IMR-90 (cell line): ENCODE data around the gene RER1. TPM values are rescaled to one million over a fixed set of nuclear protein-coding genes. Genes with fewer than 3 reads are reported as not detected.

Experiments
- ATAC-seq: fragments of 200-7000 bp; cut with Tn5 transposase; 2 replicates; pipeline ENCODE4 v1.9.1; 2020; ENCODE audit warnings: low read depth, mild to moderate bottlenecking, moderate library complexity
- BruUV-seq: library from RNA; stranded (reverse); fragments of 400-500 nt; replicated peaks from 2 replicates; lab custom pipeline; 2021; lab: Mats Ljungman, UMichigan
- CTCF ChIA-PET: fragments of 300-600 bp; formaldehyde crosslinking; extraction: SDS; loops from one replicate; lab custom pipeline; 2021; ENCODE audit warnings: antibody characterized with exemption; lab: Yijun Ruan, JAX
- POLR2A ChIA-PET: fragments of 300-600 bp; sonication (Branson Sonifier 250); formaldehyde crosslinking; loops from one replicate; lab custom pipeline; 2022; ENCODE audit warnings: antibody characterized with exemption; ENCODE audit not compliant: unreplicated experiment; lab: Charles Lee
- DNase-seq: peaks from one replicate; pipeline ENCODE4 v3.0.0; 2013
- H2AFZ ChIP-seq: replicated peaks from 2 replicates; pipeline ENCODE3; 2013; ENCODE audit warnings: low read length, mild to moderate bottlenecking; ENCODE audit not compliant: poor library complexity
- H2AK5ac ChIP-seq: 2 replicates; pipeline ENCODE4 v1.6.1; 2013; ENCODE audit warnings: low read depth, low read length, inconsistent platforms
- H2AK9ac ChIP-seq: replicated peaks from 2 replicates; pipeline ENCODE3; 2013; ENCODE audit warnings: mild to moderate bottlenecking, low read depth, low read length, moderate library complexity; ENCODE audit not compliant: poor library complexity
- H2BK120ac ChIP-seq: 2 replicates; pipeline ENCODE4 v1.6.1; 2013; ENCODE audit warnings: low read depth, low read length, inconsistent platforms
- H2BK15ac ChIP-seq: 3 replicates; pipeline ENCODE4 v1.6.1; 2013; ENCODE audit warnings: low read depth, low read length, inconsistent platforms
- H2BK20ac ChIP-seq: 2 replicates; pipeline ENCODE4 v1.6.1; 2013; ENCODE audit warnings: low read depth, mild to moderate bottlenecking, inconsistent platforms, low read length, moderate library complexity
- H2BK5ac ChIP-seq: 2 replicates; pipeline ENCODE4 v1.6.1; 2013; ENCODE audit warnings: mild to moderate bottlenecking, low read depth, low read length, inconsistent platforms; ENCODE audit not compliant: poor library complexity, severe bottlenecking
- H3K14ac ChIP-seq: replicated peaks from 2 replicates; pipeline ENCODE4 v1.6.1; 2013; ENCODE audit warnings: low read depth, low read length, inconsistent platforms
- H3K18ac ChIP-seq: 2 replicates; pipeline ENCODE4 v1.6.1; 2013; ENCODE audit warnings: low read depth, low read length, control low read depth
- H3K23ac ChIP-seq: 2 replicates; pipeline ENCODE4 v1.6.1; 2013; ENCODE audit warnings: low read depth, low read length, inconsistent platforms
- H3K27ac ChIP-seq: 2 replicates; pipeline ENCODE4 v1.5.1; 2013; ENCODE audit warnings: mild to moderate bottlenecking, control low read depth, low read length; ENCODE audit not compliant: insufficient read depth
- H3K27me3 ChIP-seq: 2 replicates; pipeline ENCODE4 v1.6.1; 2013; ENCODE audit warnings: low read length; ENCODE audit not compliant: control insufficient read depth, insufficient read depth
- H3K36me3 ChIP-seq: 2 replicates; pipeline ENCODE4 v1.6.1; 2013; ENCODE audit warnings: low read length, mixed read lengths; ENCODE audit not compliant: control insufficient read depth, insufficient read depth
- H3K4ac ChIP-seq: 2 replicates; pipeline ENCODE4 v1.6.1; 2013; ENCODE audit warnings: low read depth, low read length, inconsistent platforms
- H3K4me1 ChIP-seq: 2 replicates; pipeline ENCODE4 v1.6.1; 2013; ENCODE audit warnings: low read length, mixed read lengths; ENCODE audit not compliant: control insufficient read depth, insufficient read depth
- H3K4me2 ChIP-seq: 2 replicates; pipeline ENCODE4 v1.6.1; 2013; ENCODE audit warnings: low read depth, mild to moderate bottlenecking, control low read depth, low read length, moderate library complexity
- H3K4me3 ChIP-seq: 2 replicates; pipeline ENCODE4 v1.5.1; 2013; ENCODE audit warnings: low read depth, mild to moderate bottlenecking, control low read depth, low read length, moderate library complexity; ENCODE audit not compliant: insufficient read depth
- H3K56ac ChIP-seq: 2 replicates; pipeline ENCODE4 v1.6.1; 2013; ENCODE audit warnings: low read length, inconsistent platforms; ENCODE audit not compliant: insufficient read depth; ENCODE audit errors: extremely low read depth
- H3K79me1 ChIP-seq, 2 experiments: 2 replicates each; pipeline ENCODE4 v1.6.1; 2013; ENCODE audit warnings: low read length in 2 of 2, inconsistent platforms in 1 of 2, low read depth in 1 of 2
- H3K9ac ChIP-seq: 2 replicates; pipeline ENCODE4 v1.6.1; 2013; ENCODE audit warnings: low read depth, low read length, control low read depth
- H3K9me1 ChIP-seq: 2 replicates; pipeline ENCODE4 v1.6.1; 2013; ENCODE audit warnings: low read length, inconsistent platforms; ENCODE audit not compliant: insufficient read depth
- H3K9me3 ChIP-seq: 2 replicates; pipeline ENCODE4 v1.6.1; 2013; ENCODE audit warnings: low read length; ENCODE audit not compliant: control insufficient read depth, insufficient read depth
- H4K20me1 ChIP-seq: 2 replicates; pipeline ENCODE4 v1.6.1; 2013; ENCODE audit warnings: low read length, inconsistent platforms; ENCODE audit not compliant: insufficient read depth
- H4K5ac ChIP-seq: 2 replicates; pipeline ENCODE4 v1.6.1; 2013; ENCODE audit warnings: mild to moderate bottlenecking, low read depth, low read length, control low read depth
- H4K8ac ChIP-seq, 2 experiments: 2 replicates each; pipeline ENCODE4 v1.6.1; 2013; ENCODE audit warnings: low read depth in 2 of 2, low read length in 2 of 2, control low read depth in 1 of 2, inconsistent platforms in 1 of 2
- H4K91ac ChIP-seq: 2 replicates; pipeline ENCODE4 v1.6.1; 2013; ENCODE audit warnings: low read depth, low read length, inconsistent platforms; ENCODE audit not compliant: insufficient read depth
- BHLHE40 ChIP-seq: fragments of 150-350 bp; IDR thresholded peaks from 2 replicates; pipeline ENCODE4 v1.6.1; 2016; ENCODE audit warnings: mild to moderate bottlenecking, low read depth, low read length
- CEBPB ChIP-seq: IDR thresholded peaks from 2 replicates; pipeline ENCODE4 v1.6.1; 2012; ENCODE audit warnings: low read depth, low read length, improper control_type of control experiment
- CHD1 ChIP-seq: IDR thresholded peaks from 2 replicates; pipeline ENCODE4 v1.6.1; 2012; ENCODE audit warnings: low read depth, low read length, improper control_type of control experiment
- FOS ChIP-seq: fragments of 150-350 bp; IDR thresholded peaks from 2 replicates; pipeline ENCODE4 v1.6.1; 2016; ENCODE audit warnings: low read depth, low read length
- MAFK ChIP-seq: IDR thresholded peaks from 2 replicates; pipeline ENCODE4 v1.6.1; 2012; ENCODE audit warnings: low read depth, low read length, improper control_type of control experiment
- MAZ ChIP-seq: IDR thresholded peaks from 2 replicates; pipeline ENCODE4 v1.6.1; 2012; ENCODE audit warnings: low read depth, mild to moderate bottlenecking, low read length, improper control_type of control experiment, moderate library complexity, borderline replicate concordance
- MXI1 ChIP-seq: IDR thresholded peaks from 2 replicates; pipeline ENCODE4 v1.6.1; 2012; ENCODE audit warnings: low read depth, mild to moderate bottlenecking, low read length, moderate library complexity, borderline replicate concordance
- NFE2L2 ChIP-seq: fragments of 150-350 bp; IDR thresholded peaks from 2 replicates; pipeline ENCODE4 v1.6.1; 2016; ENCODE audit warnings: low read depth, mild to moderate bottlenecking, low read length
- POLR2A ChIP-seq: IDR thresholded peaks from 2 replicates; pipeline ENCODE4 v1.6.1; 2012; ENCODE audit warnings: mild to moderate bottlenecking, low read depth, low read length
- RAD21 ChIP-seq: IDR thresholded peaks from 2 replicates; pipeline ENCODE4 v1.6.1; 2012; ENCODE audit warnings: low read length, improper control_type of control experiment
- RCOR1 ChIP-seq: IDR thresholded peaks from 2 replicates; pipeline ENCODE4 v1.6.1; 2012; ENCODE audit warnings: mild to moderate bottlenecking, low read length, improper control_type of control experiment; ENCODE audit not compliant: insufficient replicate concordance
- RFX5 ChIP-seq: IDR thresholded peaks from 2 replicates; pipeline ENCODE4 v1.8.0; 2012; ENCODE audit warnings: low read depth, mild to moderate bottlenecking, low read length, moderate library complexity
- SMC3 ChIP-seq: fragments of 150-350 bp; IDR thresholded peaks from 2 replicates; pipeline ENCODE4 v1.6.1; 2016; ENCODE audit warnings: low read depth, mild to moderate bottlenecking, antibody characterized with exemption, low read length, moderate library complexity
- WGBS, 2 experiments: methylation state at CpG; one replicate each; pipeline versions ENCODE4 v1.1.5 to v1.1.7; 2013; ENCODE audit warnings: missing lambda C conversion rate in 2 of 2; ENCODE audit not compliant: insufficient read length in 1 of 2; ENCODE audit errors: extremely low coverage in 2 of 2; 5-methylcytosine and 5-hydroxymethylcytosine counted together
- dilution Hi-C: fragments of 300-500 bp; cut with HindIII; formaldehyde crosslinking; loops from one replicate; pipeline ENCODE4 v1.14.3; 2018; ENCODE audit warnings: low sequenced_read_pairs; ENCODE audit not compliant: unreplicated experiment
- in situ Hi-C: fragments of 300-500 bp; cut with MboI; formaldehyde crosslinking; loops from 3 replicates; pipeline ENCODE4 v1.14.3; 2019; ENCODE audit warnings: low sequenced_read_pairs, inconsistent platforms, mixed read lengths
- intact Hi-C: fragments of 100-400 bp; cut with micrococcal nuclease; formaldehyde crosslinking; loops from 2 replicates; pipeline ENCODE4 v1.10.0; 2022
- polyA plus RNA-seq, 3 experiments: library from polyadenylated mRNA; depleted of rRNA; stranded (reverse); fragments of >200 nt; gene quantifications; 2 replicates each; pipeline ENCODE4 v1.2.3, GENCODE V29; 2012; ENCODE audit warnings: low replicate concordance in 1 of 3
- total RNA-seq: library from RNA; depleted of rRNA; stranded (reverse); fragments of >200 nt; gene quantifications from 2 replicates; pipeline ENCODE4 v1.2.3, GENCODE V29; 2012
- TF ChIP-seq, protein P1 (sequence below): conservative IDR thresholded peaks from 2 replicates; pipeline ENCODE4 v1.5.1; 2012; ENCODE audit warnings: mild to moderate bottlenecking, low read depth, low read length, improper control_type of control experiment
- TF ChIP-seq, protein P2 (sequence below): fragments of 150-350 bp; IDR thresholded peaks from 2 replicates; pipeline ENCODE4 v1.6.1; 2017; ENCODE audit warnings: mild to moderate bottlenecking, antibody characterized with exemption, low read length, low read depth
- TF ChIP-seq, protein P3 (sequence below): fragments of 150-350 bp; IDR thresholded peaks from 2 replicates; pipeline ENCODE4 v1.6.1; 2016; ENCODE audit warnings: low read depth, mild to moderate bottlenecking, low read length, moderate library complexity, borderline replicate concordance

Gene RER1
- total and polyA plus RNA-seq, 2 of the 4 experiments (the other 2 are of a cell fraction) = 47.1 to 240 TPM

DNA sequence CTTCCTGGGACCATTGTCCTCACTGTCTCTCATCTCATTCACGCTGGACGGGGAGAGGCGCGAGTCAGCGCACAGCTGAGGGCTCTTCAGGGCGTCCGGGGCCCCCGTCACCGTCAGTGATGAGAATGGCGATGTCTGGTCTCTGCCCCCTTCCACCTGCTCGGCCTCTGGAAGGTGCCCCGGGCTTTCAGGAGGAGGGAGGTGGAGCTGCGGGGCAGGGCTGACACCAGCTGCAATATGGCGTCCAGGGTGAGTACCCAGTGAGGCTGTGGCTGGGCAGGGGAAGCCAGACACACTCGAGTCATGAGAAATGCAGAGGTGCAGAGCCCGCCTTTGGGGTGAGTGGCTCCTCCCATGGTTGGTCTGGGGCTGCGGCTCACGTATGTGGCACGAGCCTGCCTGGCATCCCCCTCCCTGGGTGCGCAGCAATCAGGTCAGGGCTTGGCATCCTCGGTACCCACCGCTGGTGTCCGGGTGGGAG lies 15.3 kb upstream of the RER1 start:
- Histone ChIP-seq H4K20me1 (no peaks in the 10 kb centered on the region; the same call in 1 of the 2 replicates), H3K14ac (no peak overlapping the region), H3K23ac (no peak overlapping the region), H2BK20ac (no peak overlapping the region), H4K91ac (no peak overlapping the region), H4K5ac (no peak overlapping the region), H3K18ac (no peak overlapping the region), H2AFZ (no peak overlapping the region), H2AK5ac (no peak overlapping the region), H3K27ac (no peak overlapping the region), H3K4me3 (no peak overlapping the region), H3K9me3 (no peaks in the 10 kb centered on the region), H3K4ac (no peak overlapping the region), H3K4me1 (no peaks in the 10 kb centered on the region), H2BK120ac (no peak overlapping the region), H3K9me1 (no peaks in the 10 kb centered on the region), H2BK5ac (no peak overlapping the region), H3K27me3 (no peaks in the 10 kb centered on the region), H3K36me3 (no peaks in the 10 kb centered on the region), H3K79me1 (no peaks in the 10 kb centered on the region), H3K9ac (no peak overlapping the region), H2BK15ac (no peak overlapping the region), H2AK9ac (no peak overlapping the region), H4K8ac (no peak overlapping the region), H3K4me2 (no peak overlapping the region), H3K56ac (no peak overlapping the region)
- ATAC-seq (no peak), DNase-seq (no peak)
- dilution Hi-C loops (no loop called here), in situ Hi-C loops (no loop called here), intact Hi-C loops (no loop called here)
- WGBS, 2 experiments = 82% methylated on average over 6 of the region's 23 CpGs; no CpG with 5 or more reads in 1 of the 2 experiments
- TF ChIP-seq MAFK (no peak), FOS (no peak), RAD21 (no peak), BHLHE40 (no peak), RFX5 (no peak), CEBPB (no peak), POLR2A (no peak), MXI1 (no peak), CHD1 (no peak), MAZ (no peak), SMC3 (no peak), NFE2L2 (no peak), RCOR1 (no peak)
- TF ChIP-seq, protein P1, sequence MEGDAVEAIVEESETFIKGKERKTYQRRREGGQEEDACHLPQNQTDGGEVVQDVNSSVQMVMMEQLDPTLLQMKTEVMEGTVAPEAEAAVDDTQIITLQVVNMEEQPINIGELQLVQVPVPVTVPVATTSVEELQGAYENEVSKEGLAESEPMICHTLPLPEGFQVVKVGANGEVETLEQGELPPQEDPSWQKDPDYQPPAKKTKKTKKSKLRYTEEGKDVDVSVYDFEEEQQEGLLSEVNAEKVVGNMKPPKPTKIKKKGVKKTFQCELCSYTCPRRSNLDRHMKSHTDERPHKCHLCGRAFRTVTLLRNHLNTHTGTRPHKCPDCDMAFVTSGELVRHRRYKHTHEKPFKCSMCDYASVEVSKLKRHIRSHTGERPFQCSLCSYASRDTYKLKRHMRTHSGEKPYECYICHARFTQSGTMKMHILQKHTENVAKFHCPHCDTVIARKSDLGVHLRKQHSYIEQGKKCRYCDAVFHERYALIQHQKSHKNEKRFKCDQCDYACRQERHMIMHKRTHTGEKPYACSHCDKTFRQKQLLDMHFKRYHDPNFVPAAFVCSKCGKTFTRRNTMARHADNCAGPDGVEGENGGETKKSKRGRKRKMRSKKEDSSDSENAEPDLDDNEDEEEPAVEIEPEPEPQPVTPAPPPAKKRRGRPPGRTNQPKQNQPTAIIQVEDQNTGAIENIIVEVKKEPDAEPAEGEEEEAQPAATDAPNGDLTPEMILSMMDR = no peak
- TF ChIP-seq, protein P2, sequence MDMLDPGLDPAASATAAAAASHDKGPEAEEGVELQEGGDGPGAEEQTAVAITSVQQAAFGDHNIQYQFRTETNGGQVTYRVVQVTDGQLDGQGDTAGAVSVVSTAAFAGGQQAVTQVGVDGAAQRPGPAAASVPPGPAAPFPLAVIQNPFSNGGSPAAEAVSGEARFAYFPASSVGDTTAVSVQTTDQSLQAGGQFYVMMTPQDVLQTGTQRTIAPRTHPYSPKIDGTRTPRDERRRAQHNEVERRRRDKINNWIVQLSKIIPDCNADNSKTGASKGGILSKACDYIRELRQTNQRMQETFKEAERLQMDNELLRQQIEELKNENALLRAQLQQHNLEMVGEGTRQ = no peak
- TF ChIP-seq, protein P3, sequence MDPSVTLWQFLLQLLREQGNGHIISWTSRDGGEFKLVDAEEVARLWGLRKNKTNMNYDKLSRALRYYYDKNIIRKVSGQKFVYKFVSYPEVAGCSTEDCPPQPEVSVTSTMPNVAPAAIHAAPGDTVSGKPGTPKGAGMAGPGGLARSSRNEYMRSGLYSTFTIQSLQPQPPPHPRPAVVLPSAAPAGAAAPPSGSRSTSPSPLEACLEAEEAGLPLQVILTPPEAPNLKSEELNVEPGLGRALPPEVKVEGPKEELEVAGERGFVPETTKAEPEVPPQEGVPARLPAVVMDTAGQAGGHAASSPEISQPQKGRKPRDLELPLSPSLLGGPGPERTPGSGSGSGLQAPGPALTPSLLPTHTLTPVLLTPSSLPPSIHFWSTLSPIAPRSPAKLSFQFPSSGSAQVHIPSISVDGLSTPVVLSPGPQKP = no peak
- CTCF ChIA-PET = interaction anchor here (1.2 kb wide), 1 partner anchor 181 kb away, joined by 4 read pairs; the partner anchor contains the start of gene FAAP20
- POLR2A ChIA-PET = no interaction called here
- no TSS peak for BruUV-seq
